Measurements from ENCODE around the gene TREM2.

GRCh38 chr6:41163419-41163717, 452 bp upstream of the TREM2 start:
- TF ChIP-seq EZH2 (IDR thresholded peaks at IDR 0.05) = no peak
- no peak for TF ChIP-seq POLR2AphosphoS5 (IDR thresholded peaks at IDR 0.05; ENCODE audit: borderline replicate concordance, low read depth, low read length)

Data from SK-N-MC (cell line).